Lung (tissue), 12 donors: ENCODE measurements around the gene ST3GAL3. TPM values are rescaled to one million over a fixed set of nuclear protein-coding genes. Genes with fewer than 3 reads are reported as not detected.
A peak's percentile ranks its signal among the peaks of the same experiment; 100 is the strongest.

ENCODE experiments used
- ATAC-seq: fragments of 200-7000 bp; cut with Tn5 transposase; one replicate; pipeline ENCODE4 v1.9.1; 2020; ENCODE audit warnings: moderate number of reproducible peaks; ENCODE audit not compliant: insufficient read depth, low FRiP score
- DNase-seq, 3 donors: peaks; one replicate each; pipeline ENCODE4 v3.0.0-alpha.2; 2013 to 2017
- H3K27ac ChIP-seq, 2 donors: one replicate each; pipeline ENCODE4 v1.5.1; 2013; ENCODE audit warnings: mild to moderate bottlenecking in 2 of 2, moderate library complexity in 2 of 2, control low read depth in 1 of 2, inconsistent platforms in 1 of 2, low read depth in 1 of 2, low read length in 1 of 2
- H3K27me3 ChIP-seq, 3 donors: one replicate each; pipeline ENCODE4 v1.5.1; 2013; ENCODE audit warnings: low read length in 2 of 3; ENCODE audit not compliant: control insufficient read depth in 3 of 3, insufficient read depth in 3 of 3
- H3K36me3 ChIP-seq, 4 donors: one replicate each; pipeline ENCODE4 v1.5.1; 2013; ENCODE audit warnings: low read length in 4 of 4, mild to moderate bottlenecking in 1 of 4, moderate library complexity in 1 of 4; ENCODE audit not compliant: control insufficient read depth in 4 of 4, insufficient read depth in 4 of 4
- H3K4me1 ChIP-seq, 5 donors: one replicate each; pipeline ENCODE4 v1.5.1; 2013; ENCODE audit warnings: low read length in 5 of 5, mild to moderate bottlenecking in 2 of 5, moderate library complexity in 1 of 5; ENCODE audit not compliant: control insufficient read depth in 5 of 5, insufficient read depth in 5 of 5
- H3K4me3 ChIP-seq: one replicate; pipeline ENCODE4 v1.5.1; 2013; ENCODE audit warnings: mild to moderate bottlenecking, control low read depth, moderate library complexity
- H3K9ac ChIP-seq, 2 donors: one replicate each; pipeline ENCODE4 v1.5.1; 2013; ENCODE audit warnings: low read length in 2 of 2, control low read depth in 1 of 2; ENCODE audit not compliant: insufficient read depth in 1 of 2
- H3K9me3 ChIP-seq, 4 donors: one replicate each; pipeline ENCODE4 v1.5.1; 2013; ENCODE audit warnings: low read length in 3 of 4, mild to moderate bottlenecking in 1 of 4, moderate library complexity in 1 of 4; ENCODE audit not compliant: control insufficient read depth in 4 of 4, insufficient read depth in 3 of 4
- WGBS, 2 donors: extraction: QIAGEN DNeasy Blood & Tissue Kit; methylation state at CpG; one replicate each; pipeline ENCODE4 v1.1.7; 2013; 5-methylcytosine and 5-hydroxymethylcytosine counted together
- polyA plus RNA-seq, 2 donors: library from polyadenylated mRNA; stranded (reverse); fragments of 200-250 nt; gene quantifications; one replicate each; pipeline ENCODE4 v1.2.1, GENCODE V29; 2013
- total RNA-seq, 2 donors: library from RNA; depleted of rRNA in 1 of 2; stranded (reverse); fragments of >200 nt in 1 of 2; gene quantifications; one replicate each; pipeline ENCODE4 v1.2.1, GENCODE V29; 2014 to 2021
- TF ChIP-seq, protein P1 (sequence below): IDR thresholded peaks from 2 replicates; pipeline ENCODE4 v1.5.1; 2012; ENCODE audit warnings: mild to moderate bottlenecking; ENCODE audit errors: control extremely low read depth, extremely low read depth
- donor health status: control.
- donor health status: control.
- donor health status: Bipolar disorder and iron deficiency.
- donor health status: healthy.
- donor health status: DM: yes; HTN: yes; CAD: no.

The ST3GAL3 gene
- total and polyA plus RNA-seq, 4 donors = 8.4 to 28.0 (median 17.1) TPM

DNA sequence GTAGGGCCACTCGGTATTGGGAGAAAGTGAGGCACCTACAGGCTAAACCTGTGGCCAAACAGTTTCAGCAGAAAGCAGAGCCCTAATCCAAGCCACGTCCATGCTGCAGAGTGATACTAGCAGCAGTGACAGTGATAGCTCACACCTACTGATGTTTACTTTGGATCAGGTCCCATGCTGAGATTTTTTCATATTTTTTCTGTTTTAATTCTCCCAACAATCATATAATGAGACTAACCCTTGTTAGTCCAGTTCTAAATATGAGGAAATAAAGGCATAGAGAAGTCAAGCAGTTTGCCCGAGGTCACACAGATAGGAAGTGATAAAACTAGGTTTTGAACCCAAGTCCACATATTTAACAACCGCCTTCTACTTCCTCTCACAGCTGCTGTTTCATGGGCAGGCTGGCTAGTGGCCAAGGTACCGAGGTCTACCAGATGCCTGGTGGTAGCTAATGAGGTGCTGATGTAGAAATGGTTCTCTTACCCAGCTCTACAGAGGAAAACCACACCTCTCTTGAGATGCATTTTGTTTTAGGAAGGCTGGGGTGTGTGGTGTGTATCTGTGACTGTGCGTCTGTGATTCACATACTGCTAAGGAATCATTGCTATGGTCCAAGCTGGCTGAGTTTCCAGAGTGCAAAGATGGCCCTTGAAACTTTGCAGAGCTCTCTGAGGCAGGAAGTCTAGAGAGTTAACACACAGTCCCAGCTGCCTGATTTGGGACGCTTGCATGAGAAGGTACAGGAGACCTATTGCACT lies 146.0 kb downstream of the ST3GAL3 start:
- H3K9ac ChIP-seq = no peak overlapping the region
- TF ChIP-seq, protein P1, sequence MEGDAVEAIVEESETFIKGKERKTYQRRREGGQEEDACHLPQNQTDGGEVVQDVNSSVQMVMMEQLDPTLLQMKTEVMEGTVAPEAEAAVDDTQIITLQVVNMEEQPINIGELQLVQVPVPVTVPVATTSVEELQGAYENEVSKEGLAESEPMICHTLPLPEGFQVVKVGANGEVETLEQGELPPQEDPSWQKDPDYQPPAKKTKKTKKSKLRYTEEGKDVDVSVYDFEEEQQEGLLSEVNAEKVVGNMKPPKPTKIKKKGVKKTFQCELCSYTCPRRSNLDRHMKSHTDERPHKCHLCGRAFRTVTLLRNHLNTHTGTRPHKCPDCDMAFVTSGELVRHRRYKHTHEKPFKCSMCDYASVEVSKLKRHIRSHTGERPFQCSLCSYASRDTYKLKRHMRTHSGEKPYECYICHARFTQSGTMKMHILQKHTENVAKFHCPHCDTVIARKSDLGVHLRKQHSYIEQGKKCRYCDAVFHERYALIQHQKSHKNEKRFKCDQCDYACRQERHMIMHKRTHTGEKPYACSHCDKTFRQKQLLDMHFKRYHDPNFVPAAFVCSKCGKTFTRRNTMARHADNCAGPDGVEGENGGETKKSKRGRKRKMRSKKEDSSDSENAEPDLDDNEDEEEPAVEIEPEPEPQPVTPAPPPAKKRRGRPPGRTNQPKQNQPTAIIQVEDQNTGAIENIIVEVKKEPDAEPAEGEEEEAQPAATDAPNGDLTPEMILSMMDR = no peak
- H3K36me3 ChIP-seq = peaks cover 0 to 2% (median 0%) of the 10 kb centered on the region in 4 donors
- 26 to 27% methylated on average over 7 of the region's 7 CpGs for WGBS, 2 donors
- no peak overlapping the region for H3K4me3 ChIP-seq
- ATAC-seq (peak; percentile 15), DNase-seq (peak; percentile 81 to 89 (median 88))
- H3K27ac ChIP-seq = peak overlapping the region in 1 of 2 donors; percentile 33
- peaks cover 0 to 25% (median 11%) of the 10 kb centered on the region in 5 donors for H3K4me1 ChIP-seq
- H3K9me3 ChIP-seq = no peaks in the 10 kb centered on the region
- no peaks in the 10 kb centered on the region for H3K27me3 ChIP-seq

DNA sequence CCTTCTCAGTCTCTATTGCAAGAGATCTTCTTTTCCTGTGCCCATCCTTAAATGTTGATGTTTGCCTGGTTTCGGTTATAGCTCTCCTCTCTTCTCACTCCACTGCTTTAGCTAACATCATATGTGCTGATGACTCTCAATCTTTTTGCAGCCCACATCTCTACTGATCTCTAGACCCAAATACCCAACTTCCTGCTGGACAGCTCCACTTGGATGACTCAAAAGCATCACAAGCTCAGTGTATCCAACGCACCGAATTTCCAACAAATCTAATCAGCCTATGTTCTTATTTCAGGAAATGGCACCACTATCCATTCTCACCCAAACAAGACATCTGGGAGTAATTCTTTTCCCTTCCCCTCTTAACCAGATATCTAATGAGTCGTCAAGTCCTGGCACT lies 147.1 kb downstream of the ST3GAL3 start:
- H3K36me3 ChIP-seq = peaks cover 0 to 6% (median 1%) of the 10 kb centered on the region in 4 donors
- H3K27me3 ChIP-seq = no peaks in the 10 kb centered on the region
- DNase-seq (no peak), ATAC-seq (no peak)
- no peak overlapping the region for H3K9ac ChIP-seq
- no peak overlapping the region for H3K4me3 ChIP-seq
- WGBS, 2 donors = 93 to 95% methylated on average over 4 of the region's 4 CpGs
- no peaks in the 10 kb centered on the region for H3K9me3 ChIP-seq
- H3K27ac ChIP-seq = no peak overlapping the region
- TF ChIP-seq, protein P1 = no peak
- H3K4me1 ChIP-seq = peaks cover 0 to 25% (median 15%) of the 10 kb centered on the region in 5 donors

DNA sequence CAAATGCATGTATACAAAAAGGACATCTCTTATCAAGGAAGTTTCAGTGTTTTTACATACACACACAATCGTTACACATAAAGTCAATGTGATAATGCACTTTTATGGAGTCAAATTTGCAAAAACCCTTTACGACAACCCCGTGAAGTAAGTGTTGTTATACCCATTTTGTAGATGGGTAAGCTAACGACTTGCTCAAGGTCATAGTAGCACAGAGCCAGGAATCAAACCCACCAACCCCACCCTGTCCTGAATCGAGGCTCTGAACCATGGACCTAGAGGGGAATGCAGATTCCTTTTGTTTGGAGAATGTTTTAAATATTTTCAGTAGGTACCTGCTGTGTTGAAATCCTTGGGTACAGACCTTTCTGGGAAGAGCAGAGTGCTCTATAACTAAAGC lies 148.9 kb downstream of the ST3GAL3 start:
- no peak for ATAC-seq
- Histone ChIP-seq H3K9ac (no peak overlapping the region), H3K36me3 (peaks cover 0 to 6% (median 1%) of the 10 kb centered on the region in 4 donors), H3K27me3 (no peaks in the 10 kb centered on the region), H3K27ac (no peak overlapping the region), H3K4me1 (peaks cover 0 to 25% (median 15%) of the 10 kb centered on the region in 5 donors), H3K9me3 (no peaks in the 10 kb centered on the region), H3K4me3 (no peak overlapping the region)
- TF ChIP-seq, protein P1 = no peak
- DNase-seq = no peak
- 93 to 96% methylated on average over 5 of the region's 5 CpGs for WGBS, 2 donors
